NCI-H2171 (cell line): Measurements from ENCODE around the gene CYP24A1.

Experiments
- DNase-seq: peaks from one replicate; lab custom pipeline; 2025; lab: John Stamatoyannopoulos, UW

Gene CYP24A1

DNA sequence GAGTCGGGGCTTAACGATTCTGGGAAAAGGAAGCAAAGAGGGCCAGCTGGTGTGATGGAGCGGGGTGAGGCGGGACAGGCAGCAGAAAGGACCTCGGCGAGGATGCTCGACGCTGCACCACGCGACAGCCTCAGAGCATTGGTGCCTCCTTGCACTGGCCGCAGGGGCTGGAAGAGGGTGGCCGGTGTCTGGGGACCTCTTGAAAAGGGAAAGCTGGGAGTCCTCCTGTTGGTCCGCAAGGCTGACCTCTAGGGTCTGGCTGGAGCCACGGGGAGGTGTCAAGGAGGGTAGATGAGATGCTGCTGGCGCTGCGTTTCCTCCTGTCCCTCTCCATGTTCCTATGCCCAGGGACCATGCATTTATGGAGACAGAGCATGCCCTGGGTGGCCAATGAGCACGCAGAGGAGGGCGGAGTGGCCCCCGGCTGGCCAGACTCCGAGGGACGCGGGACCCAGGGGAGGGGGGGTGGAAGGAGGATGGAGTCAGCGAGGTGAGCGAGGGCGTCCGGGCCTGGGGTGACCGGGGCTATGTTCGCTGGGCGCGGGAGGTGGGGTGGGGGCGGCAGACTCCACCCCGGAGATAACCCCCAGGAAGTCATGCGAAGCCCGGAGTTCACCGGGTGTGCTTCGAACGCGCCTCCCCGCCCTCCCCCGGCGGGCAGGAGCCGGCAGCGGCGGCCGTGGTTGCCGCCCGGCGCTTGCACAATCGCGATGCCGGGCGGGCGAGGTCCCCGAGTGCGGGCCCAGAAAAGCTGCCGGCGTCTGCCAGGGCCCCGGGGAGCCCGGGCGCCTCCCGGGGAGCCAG lies at the start of gene CYP24A1:
Gene CYP24A1 (minus strand): TSS at position 334 of the 804 bp plus-strand sequence. CDS start 407 bp downstream, outside the sequence.
- peak; percentile 28 for DNase-seq

DNA sequence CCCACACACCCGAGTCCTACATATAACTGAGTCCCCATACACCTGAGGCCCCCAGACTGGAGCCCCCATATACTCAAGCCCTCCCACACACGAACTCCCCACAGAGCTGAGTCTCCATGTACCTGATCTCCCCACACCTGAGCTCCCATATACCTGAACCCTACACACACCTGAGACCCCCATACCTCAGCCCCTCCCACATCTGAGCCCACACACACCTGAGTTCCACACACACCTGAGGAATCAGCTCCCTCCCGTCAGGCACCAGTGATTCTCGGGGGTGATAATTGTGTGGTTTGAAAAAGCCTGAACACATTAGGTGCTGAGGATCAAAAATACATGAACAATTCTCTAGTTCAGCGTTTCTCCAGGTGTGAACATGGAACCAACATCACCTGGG lies 49.5 kb upstream of the CYP24A1 start:
- no peak for DNase-seq

DNA sequence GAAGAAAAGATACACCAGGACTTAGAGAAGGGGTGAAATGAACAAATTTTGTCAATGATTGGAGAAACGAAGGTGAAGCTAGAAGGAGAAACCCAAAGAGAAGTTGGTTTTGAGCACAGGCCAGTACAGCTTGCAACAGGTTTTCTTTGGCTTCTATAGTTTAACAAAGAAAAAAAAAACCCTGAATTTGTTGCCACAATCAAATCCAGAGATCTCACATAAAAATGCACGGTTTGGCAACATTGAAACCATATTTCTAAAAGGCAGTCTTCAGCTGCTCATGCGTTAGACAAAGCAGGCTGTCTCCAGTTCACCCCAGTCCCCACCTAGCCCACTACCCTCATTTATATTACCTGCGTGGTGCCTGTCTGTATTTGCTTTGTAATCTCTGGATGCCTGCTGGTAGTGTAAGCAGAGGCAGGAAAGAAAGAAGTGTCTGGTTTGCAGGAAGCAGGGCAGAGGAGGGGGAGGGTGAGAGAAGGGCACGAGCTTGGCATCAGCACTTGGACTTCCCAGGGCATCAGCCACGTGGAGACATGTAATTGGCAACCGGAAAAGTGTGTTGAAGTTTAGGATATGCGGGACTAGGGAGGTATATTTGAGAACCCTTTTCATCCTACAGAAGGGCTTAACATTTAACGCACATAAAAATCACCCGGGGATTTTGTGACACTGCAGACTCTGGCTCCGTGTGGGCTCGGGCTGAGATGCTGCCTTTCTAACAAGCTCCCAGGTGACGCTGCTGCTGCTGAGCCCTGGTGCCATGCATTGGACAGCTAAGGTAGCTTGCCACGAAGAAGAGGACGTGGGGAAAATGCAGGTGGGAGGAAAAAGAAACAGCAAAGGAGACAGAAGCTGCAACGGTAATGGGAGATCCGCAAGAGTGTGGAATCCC lies 48.5 kb upstream of the CYP24A1 start:
- no peak for DNase-seq

DNA sequence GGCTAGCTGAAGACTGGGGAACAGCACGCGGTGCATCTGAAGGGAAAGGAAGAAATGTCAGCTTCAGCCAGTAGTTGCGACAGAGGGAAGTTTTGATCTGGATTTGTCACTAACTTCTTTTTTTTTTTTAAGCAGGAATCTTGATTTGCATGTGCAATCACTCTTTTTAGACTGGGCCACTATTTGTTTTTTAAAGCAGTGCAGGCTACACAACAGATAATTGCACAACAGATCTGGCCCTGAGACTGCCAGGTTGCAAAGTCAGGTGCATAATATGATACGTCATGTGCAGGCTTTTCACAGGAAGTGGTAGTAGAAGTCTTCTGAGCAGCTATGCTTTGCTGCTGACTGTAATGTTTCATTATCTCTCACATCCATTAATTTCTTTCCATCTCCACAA lies 47.6 kb upstream of the CYP24A1 start:
- DNase-seq, result no peak

DNA sequence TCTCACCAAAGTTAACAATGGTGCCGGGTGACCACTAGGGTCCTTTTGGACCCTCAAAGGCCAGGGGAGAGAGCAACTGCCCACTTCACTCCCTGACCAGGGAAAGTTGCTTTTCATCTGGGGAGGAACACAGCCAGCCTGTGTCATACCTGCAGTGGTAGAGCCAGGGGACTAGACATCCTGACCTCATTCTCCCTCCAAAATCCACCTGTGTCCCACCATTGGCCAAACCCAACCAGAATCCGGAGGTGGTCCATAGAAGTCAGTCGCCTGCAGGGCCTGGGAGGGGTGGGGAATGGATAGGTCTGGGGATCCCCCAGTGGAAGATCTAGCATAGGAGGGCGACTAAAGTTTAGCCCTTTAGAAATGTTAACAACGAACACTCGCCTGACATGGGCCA lies 46.9 kb upstream of the CYP24A1 start:
- no peak for DNase-seq

DNA sequence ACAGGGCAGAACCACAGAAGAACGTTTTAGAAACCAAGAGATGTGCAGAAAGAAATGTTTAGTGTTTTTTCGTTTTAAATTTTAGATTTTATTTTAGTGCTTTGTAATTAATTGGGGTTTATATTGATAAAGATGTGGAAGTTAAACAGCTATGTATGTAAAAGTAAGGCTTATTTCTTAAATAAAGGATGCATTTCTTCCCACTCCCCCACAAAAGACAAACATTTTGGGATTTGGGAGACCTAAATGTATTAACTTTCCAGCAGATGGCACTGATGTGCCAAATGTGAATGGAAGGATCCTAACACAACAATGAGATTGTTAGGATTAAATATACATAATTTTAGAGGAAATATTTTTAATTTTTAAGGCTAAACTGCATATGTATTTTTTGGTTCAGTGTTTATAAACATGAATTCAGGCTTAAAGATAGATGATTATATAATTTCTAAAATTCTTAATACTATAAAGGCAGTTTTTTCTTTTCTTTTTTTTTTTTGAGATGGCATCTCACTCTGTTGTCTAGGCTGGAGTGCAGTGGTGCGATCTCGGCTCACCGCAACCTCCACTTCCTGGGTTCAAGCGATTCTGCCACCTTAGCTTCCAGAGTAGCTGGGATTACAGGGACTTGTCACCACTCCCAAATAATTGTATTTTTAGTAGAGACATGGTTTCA lies 46.1 kb upstream of the CYP24A1 start:
- peak; percentile 60 for DNase-seq

DNA sequence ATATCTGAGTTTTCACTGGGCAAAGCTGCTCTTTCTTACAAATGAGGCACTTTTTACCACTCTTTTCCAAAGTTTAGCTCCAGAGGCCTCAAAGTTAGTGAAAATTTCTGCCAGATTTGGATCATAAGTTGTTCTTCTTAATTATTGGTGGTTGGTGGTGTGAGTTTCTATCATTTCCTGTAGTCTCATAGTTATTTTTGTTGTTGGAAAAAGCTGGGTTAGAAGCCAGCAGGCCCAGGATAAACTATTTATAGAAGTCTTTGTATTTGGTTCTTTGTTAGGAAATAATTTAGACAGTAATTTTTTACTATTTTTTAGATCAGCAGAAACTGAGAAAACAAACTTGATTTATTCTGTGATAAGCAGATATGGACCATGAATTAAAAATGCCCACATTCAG lies 44.7 kb upstream of the CYP24A1 start:
- no peak for DNase-seq

DNA sequence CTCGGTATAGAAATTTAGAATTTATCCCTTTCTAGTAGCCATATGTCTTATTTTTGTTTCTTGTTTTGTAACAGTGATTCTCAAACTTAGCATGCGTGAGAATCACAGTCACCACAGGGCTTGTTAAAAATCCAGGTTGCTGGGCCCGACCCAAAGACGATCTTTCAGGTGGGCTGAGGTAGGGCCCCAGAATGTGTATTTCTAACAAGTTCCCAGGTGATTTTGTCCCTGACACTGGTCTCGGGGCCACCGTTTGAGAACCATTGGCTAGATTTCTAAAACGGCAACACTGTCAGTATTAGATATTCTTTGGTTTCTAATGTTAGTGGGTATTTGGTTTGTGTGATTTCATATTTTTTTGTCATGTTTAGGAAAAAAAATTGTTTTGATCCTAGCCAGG lies 44.0 kb upstream of the CYP24A1 start:
- DNase-seq, result no peak

DNA sequence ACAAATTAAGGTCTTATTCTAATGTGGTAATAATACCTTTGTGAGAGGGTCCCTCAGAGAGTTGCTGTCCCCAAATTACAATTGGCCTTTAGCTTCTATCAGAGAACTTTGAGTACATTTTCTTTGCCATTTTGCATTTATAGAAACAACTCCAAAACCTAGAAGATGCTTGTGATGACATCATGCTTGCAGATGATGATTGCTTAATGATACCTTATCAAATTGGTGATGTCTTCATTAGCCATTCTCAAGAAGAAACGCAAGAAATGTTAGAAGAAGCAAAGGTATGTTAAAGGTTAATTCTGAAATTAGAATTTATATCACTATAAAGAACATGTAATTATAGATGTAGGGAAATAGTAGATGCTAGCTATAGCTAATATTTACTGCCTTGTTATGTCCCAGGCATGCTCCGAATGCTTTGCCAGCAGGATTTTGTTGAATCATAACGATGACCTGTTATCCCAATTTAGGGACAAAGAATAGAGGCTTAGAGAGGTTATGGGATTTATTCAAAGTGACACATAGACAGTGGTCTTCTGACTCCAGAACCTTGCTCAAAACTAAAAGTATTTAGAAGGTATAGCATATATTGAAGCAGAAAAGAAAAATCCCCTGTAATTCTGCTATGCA lies 41.5 kb upstream of the CYP24A1 start:
- DNase-seq, result no peak

DNA sequence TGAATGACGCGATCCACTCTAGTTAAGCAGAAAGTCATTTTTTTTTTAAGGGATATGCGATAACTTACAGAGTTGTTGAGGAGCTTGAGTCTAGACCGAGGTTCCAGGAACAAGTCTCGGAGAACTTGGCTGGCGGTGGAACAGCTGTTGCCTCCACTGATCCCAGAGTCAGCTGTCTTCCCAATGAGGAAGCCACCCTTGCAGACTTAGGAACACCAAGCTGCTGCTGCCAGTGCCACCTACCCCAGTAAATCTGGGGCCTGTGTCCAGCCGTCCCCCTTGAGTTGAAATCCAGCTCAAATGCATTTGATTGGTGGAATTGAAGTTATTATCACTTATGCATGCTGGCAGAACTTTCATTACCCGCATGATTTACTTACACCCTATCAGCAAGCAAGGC lies 40.8 kb upstream of the CYP24A1 start:
- DNase-seq, result no peak

DNA sequence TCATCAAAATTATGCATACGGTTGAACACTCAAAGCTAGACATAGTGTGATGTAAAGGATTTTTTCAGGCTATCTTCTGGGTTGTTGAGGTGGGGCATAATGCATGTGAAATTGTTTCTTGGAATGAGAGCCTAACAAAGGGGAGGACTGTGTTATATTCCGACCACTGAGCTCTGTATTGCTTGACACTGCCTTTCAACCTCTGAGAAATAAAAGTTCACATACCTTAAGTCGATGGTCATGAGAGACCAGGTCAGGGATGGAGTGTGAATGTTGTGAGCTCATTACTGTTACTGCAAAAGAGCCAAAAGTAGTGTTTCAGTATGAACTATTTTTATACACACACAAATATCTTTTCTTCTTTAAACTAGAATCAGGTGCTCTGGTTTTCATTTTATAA lies 39.1 kb upstream of the CYP24A1 start:
- DNase-seq, result no peak

DNA sequence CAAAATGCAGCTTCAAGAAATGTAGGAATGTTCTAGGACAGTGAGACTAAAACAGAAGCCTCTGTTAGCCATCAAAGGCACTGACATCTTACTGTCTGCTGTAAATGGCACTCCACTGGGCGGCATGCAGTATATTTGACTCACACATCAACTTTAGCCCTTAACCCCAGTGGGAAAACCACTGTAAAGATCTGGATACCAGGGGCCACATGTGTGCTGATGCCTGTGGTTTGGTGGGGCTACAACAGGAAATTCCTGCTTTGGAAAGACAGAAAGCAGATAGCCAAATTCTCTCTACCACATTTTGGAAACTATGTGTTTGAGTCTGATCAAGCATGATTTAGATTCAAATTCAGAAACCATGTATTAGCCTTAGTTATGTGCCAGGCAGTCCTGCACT lies 38.4 kb upstream of the CYP24A1 start:
- no peak for DNase-seq

DNA sequence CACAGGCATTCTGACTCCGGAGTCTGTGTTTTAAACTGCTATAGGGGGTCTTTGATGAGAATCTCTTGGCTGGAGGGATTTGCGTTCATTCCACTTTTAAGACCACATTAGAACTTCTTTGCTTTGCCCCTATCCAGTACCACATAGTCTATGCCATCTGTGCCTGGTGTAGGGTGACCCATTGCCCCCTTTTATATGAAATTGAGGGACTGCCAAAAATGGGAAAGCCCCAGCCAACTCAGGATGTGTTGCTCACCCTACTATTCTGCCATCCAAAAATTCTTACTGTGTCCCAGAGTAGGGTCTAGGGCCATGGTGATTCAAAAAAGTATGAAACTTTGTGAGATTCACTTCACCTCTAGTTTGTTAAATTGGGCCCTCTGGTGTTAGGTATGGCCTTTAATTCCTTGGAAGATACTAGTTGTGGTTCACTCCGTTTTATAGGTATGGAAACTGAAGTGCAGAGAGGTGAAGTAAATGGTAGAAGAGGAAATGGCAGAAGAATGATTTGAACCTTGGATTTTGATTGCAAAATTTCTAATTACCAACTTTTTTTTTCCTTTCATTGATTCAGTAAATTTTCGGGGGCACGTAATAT lies 35.5 kb upstream of the CYP24A1 start:
- no peak for DNase-seq

DNA sequence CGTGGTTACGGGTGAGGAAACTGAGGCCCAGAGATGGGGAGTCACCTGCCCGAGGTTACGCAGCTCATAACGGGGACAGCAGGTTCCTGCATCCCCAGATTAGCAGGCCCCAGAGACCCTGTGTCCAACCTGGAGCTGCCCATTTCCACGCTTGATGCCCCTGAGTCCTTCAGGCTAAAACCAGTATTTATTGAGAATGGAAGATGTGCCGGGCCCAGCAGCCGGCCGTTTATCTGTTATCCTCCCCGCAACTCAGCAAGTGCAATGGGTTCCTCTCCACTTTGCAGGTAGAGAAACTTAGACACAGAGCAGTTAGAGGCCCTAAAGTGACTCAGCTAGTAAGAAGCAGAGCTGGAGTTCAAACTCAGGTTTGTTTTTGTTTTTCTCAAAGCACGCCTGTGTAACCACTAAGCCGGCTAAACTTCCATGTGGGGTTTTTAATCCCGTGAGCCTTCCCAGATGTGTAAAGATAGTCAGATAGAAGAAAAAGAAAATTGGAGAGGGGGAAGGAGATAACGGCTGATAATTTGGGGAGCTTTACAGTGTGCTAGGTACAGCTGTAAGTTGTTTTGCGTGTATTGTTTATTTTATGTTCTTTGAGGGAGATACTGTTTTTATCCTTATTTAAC lies 34.9 kb upstream of the CYP24A1 start:
- DNase-seq, result no peak

DNA sequence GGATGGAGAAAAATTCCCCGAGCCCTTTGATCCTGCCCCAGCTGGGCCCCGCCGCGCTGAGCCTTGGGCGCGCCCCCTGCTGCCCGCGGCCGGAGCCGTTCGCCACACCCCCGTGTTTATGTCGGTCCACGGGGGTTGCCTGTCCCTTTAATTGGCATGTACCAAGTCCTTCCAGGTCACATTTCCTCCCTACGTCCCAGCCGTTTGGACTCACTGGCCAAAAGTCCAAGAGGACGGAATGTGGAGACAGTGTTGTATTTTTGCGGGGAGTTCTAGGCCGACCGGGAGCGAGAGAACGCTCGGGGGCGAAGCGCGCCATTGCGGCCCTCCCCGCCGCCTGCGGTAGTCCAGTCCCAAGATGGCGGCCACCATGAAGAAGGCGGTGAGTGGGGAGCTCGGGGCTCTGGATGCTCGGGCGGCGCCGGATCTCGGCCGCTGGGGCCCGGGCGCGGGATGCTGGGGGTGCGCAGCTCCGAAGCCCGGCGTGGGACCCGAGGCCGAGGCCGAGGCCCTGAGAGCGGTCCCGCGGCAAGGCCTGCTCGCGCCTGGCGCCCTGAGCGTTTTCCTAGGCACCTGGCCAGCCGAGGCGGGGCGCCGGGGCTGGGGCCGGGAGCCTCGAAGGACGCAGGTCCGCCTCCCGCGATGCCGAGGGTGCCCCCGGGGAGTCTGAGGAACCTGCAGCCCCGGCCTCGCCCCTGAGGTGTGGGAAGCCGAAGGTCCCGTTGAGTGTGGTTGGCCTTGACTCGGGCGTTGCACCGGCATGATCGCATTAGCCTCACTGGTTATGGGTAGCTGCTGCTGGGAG lies 34.2 kb upstream of the CYP24A1 start, which contains the start of gene PFDN4:
Gene PFDN4 (plus strand): TSS at position 345 of the 805 bp plus-strand sequence. CDS start 14 bp downstream, at position 359.
- DNase-seq, result peak; percentile 79

DNA sequence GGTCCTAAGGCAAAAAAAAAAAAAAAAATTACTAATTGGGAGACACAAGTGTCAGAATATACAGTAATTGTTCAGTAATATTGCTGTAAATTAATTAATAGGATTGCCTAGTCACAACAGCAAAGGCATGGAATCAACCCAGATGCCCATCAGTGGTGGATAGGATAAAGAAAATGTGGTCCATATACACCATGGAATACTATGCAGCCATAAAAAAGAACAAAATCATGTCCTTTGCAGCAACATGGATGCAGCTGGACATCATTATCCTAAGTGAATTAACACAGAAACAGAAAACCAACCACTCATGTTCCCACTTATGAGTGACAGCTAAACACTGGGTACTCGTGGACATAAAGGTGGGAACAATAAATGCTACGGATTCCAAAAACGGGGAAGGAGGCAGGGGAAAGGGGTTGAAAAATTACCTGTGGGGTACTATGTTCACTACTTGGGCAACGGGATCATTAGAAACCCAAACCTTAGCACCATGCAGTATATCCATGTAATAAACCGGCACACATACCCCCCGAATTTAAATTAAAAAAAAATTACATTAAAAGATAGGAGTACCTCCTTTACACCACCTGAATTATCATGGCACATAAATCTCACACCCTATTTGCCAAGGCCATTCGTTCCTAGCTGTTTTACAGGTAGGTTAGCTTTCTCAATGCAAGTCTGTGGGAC lies 33.4 kb upstream of the CYP24A1 start:
- DNase-seq, result no peak

DNA sequence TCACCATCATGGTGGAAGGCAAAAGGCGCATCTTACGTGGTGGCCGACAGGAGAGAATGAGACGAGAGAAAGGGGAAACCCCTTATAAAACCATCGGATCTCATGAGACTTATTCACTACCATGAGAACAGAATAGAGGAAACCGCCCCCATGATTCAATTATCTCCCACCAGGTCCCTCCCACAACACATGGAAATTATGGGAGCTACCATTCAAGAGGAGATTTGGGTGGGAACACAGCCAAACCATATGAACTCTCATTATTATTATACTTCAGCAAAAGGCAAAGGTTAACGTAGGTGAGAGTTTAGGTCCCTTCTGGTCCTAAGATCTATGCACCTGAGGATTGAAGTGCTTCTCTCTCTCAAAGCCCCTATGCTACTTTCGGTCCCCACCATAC lies 31.7 kb upstream of the CYP24A1 start:
- no peak for DNase-seq

DNA sequence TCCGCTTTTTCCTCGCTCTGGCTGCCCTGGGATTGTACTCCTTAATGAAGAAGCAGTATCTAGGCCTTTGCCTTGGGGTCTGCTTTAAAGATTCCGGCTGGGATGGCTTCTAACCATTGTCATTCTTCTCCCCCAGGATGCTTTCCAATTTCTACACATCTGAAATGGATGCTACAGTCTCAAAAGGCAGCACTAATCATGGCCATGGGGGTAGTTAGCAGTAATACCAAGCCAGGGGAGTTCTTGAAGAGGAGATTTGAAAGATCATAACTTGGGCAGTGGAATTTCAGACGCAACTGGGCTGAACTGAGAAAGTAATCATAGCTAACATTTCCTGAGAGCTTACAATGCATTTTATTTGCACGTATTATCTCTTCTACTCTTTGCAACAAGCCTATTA lies 30.7 kb upstream of the CYP24A1 start:
- no peak for DNase-seq

DNA sequence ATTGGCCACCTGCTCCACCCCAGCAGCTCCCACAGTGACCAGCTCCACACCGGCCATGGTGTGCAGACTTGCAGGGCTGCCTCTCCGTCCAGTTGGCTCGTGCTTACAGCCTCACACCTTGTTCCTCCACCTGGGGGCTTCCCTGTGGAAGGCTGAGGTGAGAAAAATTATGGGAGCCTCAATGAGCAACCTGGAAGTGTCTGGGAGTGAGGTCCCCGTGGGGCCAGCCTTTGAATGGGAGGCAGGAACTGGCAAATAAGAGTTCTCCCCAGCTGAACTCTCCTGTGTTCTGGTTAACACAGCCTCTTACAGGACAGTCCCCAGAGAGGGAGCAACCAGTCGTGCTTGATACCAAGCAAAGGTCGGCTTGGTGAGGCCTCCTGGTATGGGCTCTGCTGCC lies 30.3 kb upstream of the CYP24A1 start:
- DNase-seq, result no peak

DNA sequence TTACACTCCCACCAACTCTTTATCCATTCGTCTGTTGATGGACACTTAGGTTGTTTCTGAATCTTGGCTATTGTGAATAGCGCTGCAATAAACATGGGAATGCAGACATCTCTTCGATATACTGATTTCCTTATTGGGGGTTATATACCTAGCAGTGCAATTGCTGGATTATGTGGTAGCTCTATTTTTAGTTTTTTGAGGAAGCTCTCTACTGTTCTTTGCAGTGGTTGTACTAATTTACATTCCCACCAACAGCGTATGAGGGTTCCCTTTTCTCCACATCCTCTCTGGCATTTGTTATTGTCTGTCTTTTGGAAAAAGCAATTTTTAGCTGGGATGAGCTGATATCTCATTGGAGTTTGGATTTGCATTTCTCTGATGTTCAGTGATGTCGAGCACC lies 29.5 kb upstream of the CYP24A1 start:
- DNase-seq, result no peak
